Caki2 (cell line): ENCODE measurements around the gene DHRSX. TPM values are rescaled to one million over a fixed set of nuclear protein-coding genes. Genes with fewer than 3 reads are reported as not detected.
"Not testable (repeated sequence)": the region's sequence is repeated elsewhere in the genome, so short reads cannot be mapped to it uniquely, and the experiment has no call there.

Experiments
- DNase-seq: peaks from one replicate; pipeline ENCODE4 v3.0.0-alpha.2; 2015; ENCODE audit warnings: low read depth
- in situ Hi-C: cut with HindIII; loops from 2 replicates; pipeline ENCODE4 v1.10.0; 2016; ENCODE audit warnings: low sequenced_read_pairs, low pct_unique_long_range_greater_than_20kb, mixed read lengths
- total RNA-seq: library from RNA; depleted of rRNA; stranded (reverse); fragments of >200 nt; shearing (Covaris generic); gene quantifications from 2 replicates; pipeline ENCODE4 v1.2.3, GENCODE V29; 2014; ENCODE audit warnings: low replicate concordance

The DHRSX gene
- total RNA-seq, 1 experiment from 2014 or later, result 31.3 TPM

DNA sequence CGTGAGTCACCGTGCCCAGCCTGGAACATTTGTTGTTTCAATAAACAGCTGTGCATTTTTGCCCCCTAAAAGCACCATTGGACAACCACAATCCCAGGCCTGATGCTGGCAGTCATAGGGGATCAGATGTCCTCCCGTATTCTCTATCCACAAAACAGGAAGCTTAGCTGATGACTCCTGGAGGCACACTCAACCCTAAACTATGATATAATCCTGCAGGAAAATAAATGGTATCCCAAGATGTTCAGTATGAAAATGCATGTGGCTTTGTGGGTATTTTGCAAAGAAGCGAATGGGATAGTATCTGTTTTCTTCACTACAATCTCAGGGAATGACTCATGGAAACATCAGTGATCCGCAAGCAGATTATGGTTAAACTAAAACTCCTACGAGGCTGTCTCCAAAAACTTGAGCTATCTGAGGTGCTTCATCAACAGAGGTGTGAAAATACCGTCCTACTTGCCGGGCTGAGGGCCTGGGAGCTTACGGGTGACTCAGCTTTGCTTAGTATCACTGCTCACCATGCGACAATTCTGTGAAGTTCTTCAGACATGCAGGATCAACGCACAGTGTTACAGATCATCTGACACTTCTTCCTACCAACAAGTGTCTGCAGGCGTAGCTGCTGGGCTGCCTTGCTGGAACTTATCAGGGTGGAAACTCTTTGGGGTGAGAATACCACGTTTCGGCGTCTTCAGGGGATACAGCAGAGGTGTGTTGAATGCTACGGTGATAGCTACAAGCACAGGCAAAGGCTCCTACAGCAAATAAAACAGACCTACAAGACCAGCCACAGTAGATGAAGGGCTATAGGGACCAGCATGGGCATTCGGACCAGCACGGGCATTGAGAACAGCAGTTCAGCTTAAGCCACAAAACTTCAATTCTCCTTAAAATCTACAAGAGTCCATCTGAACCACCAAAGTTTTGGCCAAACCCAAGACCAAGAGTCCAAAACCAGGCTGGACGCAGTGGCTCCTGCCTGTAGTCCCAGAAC lies 148.5 kb downstream of the DHRSX start:
- in situ Hi-C loops, result no loop called here

DNA sequence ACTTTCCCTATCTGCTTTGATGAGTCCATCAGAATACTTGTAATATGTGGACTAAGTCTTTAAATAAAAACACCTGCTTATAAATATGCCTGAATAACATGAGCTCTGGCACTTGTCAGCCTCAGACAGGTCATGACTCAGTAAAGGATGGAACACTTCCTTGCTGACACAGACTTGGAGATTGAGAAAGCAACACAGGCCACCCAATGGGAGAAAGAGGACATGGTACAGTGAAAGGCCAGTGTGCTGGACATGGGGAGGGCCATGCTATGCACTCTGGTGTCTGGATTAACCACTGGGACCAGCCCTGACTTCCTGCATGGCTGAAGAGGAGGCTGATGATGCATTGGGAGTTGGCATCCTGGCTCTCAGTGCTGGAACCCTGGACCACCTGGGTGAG lies 149.5 kb downstream of the DHRSX start:
- in situ Hi-C loops, result no loop called here
- peak; percentile 81 for DNase-seq

More for the DNA sequence above, 148.5 kb downstream of the DHRSX start:
- DNase-seq, result peak; percentile 93

DNA sequence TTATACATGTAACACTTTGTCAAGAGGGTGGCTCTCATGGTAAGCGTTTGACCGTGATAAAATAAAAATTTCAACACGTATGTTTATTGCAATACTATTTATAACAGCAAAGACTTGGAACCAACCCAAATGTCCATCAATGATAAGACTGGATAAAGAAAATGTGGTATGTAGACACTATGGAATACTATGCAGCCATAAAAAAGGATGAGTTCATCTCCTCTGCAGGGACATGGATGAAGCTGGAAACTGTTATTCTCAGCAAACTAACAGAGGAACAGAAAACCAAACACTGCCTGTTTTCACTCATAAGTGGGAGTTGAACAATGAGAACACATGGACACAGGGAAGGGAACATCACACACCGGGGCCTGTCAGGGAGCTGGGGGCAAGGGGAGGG lies 150.1 kb downstream of the DHRSX start:
- DNase-seq, in situ Hi-C loops: not testable (repeated sequence)

DNA sequence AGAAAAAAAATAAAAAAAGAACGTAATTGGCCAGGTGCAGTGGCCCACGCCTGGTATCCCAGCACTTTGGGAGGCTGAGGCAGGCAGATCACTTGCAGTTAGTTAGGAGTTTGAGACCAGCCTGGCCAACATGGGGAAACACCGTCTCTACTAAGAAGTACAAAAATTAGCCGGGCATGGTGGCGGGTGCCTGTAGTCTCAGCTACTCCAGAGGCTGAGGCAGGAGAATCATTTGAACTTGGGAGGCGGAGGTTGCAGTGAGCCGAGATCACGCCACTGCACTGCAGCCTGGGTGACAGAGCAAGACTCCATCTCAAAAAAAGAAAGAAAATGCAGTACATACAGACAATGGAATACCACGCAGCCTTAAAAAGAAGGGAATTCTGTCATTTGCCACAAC lies 150.7 kb downstream of the DHRSX start:
- in situ Hi-C loops, DNase-seq: not testable (repeated sequence)

DNA sequence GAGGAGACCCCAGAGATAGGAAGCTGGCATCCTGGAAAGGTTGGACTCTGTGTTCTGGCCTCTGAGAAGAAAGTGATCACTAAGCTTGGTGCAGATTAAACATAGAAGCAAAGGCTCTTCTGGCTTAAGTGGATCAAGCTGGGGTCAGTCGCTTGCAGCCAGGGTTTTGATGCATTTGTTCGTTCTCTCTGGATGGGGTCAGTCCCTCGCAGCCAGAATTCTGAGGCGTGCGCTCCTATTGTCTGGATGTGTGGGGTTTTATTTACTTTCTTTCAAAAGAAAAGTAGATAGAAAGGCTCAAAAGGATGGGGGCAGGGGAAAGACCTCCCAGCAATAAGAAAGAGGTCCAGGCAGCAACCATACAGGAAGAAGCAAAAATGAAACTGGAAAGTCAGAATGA lies 152.6 kb downstream of the DHRSX start:
- no peak for DNase-seq
- in situ Hi-C loops, result no loop called here

DNA sequence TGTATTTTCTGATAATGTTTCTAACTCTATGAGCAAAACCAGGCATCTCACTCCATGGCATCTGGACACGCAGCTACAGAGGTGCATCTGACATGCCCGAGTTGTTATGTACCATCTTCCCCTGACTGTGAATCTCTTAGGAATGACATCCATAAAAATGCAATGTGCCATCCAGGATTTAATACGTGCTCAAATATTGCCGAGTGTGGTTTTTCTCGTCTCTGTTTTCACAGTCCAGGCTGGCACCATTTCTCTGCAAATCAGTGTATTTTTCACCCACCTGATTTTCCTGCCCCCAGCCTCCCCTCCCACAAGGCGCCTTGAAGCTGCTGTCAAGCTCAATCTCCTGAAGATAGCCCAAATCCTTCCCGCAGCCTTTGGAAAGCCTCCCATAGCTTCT lies 154.6 kb downstream of the DHRSX start:
- DNase-seq, result no peak
- in situ Hi-C loops, result no loop called here

DNA sequence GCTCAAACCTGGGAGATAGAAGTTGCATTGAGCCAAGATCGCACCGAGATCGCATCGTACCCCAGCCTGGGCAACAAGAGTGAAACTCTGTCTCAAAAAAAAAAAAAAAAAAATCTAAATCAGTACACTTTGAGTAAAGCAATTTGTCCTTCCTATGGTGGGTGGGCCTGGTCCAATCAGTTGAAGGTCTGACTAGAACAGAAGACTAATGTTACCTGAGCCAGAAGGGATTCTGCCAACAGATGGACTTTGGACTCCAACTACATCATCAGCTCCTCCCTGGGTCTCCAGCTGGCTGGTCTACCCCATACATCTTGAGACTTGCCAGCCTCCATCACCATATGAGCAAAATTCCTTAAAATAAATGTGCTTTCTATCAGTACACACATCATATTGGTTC lies 155.2 kb downstream of the DHRSX start:
- DNase-seq, result no peak
- in situ Hi-C loops, result no loop called here

DNA sequence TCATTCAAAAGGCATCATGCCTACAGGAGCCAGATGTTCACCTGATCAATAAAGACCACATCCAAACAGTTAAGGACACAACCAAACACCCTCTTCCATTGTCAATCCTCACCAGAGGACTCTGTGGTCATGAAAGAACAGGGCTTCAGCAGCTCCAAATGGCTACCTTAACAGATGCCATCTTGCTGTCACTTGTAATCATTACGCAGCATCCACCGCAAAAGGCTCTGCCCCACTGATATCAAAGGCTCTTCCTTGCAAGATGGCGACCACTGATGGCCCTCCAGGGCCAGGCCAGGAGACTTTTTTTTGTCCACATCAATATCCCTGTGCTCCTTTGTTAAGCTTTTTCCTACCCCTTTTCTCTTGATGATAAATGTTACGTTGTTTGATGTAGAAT lies 157.4 kb downstream of the DHRSX start:
- in situ Hi-C loops, result no loop called here
- DNase-seq, result no peak

DNA sequence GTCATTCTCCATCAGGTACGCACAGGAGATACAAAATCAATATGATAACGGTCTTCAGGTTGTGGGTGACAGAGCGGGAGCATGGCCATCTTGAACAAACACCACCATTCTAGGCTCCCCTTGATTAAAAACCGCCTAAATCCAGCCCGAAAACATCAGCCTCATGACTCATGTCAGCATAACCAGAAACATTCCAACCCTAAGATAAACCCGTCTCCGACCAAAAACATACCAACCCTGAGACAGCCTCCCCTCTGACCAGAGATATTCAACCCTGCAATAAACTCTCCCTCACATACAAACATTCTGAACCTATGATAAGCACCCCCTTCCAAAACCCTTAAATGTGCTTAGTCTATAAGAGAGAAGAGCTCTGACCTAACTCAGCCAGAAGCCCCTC lies 157.9 kb downstream of the DHRSX start:
- DNase-seq, result no peak

DNA sequence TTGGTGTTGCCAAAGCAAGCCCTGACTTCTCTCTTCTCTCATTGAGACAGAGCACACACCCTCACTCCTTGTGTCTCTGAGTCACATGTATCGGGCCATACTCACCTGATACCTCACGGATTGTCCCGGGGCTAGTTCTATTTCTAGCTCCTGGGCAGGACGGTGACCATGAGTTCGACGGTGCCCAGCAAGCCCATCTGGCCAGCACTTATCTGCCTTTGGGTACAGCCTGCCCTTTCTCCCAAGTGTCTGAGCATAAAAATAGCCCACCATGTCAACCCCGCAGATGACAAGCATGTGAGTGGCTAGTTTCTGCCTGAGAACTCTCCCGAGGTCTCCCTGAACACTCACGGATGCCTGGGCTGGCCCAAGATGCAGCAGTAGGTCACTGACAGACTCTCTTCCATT lies 158.5 kb downstream of the DHRSX start:
- DNase-seq, result no peak
- in situ Hi-C loops, result no loop called here

More for the DNA sequence above, 157.9 kb downstream of the DHRSX start:
- in situ Hi-C loops, result no loop called here

DNA sequence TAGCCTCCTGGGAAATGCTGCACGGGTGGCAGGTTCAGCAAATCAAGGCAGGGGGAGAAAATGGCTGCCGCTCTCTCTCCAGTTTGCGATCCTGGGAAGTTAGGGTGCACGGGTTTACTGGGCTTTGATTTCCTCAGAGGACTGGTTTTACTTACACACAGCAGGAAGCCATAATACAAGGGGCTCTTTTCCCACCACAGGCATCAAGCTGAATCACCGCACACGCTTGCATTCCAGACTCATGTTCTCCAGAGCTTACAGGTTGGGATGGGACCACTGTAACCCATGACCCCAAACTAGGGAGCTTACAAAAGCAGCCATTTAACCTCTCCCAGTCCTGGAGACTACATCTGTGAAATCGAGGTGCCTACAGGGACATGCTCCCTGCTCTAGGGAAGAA lies 159.8 kb downstream of the DHRSX start:
- in situ Hi-C loops, result no loop called here
- no peak for DNase-seq

DNA sequence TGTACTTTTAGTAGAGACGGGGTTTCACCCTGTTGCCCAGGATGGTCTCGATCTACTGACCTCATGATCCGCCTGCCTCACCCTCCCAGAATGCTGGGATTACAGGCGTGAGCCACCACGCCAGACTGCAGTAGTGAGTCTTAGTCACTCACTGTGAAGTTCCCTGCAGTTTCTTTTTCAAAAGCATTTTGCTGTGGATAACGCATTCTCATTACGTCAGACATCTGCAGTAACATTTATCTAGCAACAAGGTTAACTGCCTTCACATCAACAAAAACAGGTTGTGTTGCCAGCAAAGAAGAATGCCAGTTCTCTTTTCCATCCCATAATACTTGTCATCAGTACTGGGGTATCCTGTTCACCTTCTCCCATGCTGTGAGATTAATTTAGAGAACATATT lies 164.6 kb downstream of the DHRSX start:
- no peak for DNase-seq
- in situ Hi-C loops, result no loop called here

DNA sequence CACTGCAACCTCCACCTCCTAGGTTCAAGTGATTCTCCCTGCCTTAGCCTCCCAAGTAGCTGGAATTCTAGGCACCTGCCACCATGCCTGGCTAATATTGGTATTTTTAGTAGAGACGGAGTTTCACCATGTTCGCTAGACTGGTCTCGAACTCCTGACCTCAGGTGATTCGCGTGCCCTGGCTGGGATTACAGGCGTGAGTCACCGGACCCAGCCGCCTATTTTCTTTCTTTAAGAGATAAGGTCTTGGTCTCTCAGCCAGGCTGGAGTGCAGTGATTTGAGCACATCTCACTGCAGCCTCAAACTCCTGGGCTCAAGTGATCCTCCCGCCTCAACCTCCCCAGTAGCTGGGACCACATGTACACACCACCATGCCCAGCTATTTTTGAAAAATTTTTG lies 166.5 kb downstream of the DHRSX start:
- DNase-seq, result no peak
- in situ Hi-C loops, result no loop called here

DNA sequence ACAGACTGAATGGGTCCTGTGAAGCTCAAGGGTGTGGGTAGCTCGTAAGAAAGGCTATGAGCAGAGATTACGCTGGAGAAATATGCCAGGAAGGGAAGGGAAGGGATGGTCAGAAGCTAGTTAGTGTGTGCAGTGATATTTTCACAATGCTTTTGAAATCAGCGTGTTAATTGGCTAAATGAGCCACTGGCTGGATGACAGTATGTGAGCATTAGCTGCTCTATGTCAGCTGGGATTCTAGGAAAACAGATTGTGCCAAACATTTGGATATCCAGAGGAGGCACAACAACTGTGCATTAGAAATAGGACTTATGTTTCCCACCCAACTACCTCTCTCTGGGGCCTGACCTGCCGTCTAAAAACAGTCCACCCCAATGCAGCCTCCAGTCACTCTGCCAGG lies 168.5 kb downstream of the DHRSX start:
- DNase-seq, result no peak
- in situ Hi-C loops, result no loop called here

DNA sequence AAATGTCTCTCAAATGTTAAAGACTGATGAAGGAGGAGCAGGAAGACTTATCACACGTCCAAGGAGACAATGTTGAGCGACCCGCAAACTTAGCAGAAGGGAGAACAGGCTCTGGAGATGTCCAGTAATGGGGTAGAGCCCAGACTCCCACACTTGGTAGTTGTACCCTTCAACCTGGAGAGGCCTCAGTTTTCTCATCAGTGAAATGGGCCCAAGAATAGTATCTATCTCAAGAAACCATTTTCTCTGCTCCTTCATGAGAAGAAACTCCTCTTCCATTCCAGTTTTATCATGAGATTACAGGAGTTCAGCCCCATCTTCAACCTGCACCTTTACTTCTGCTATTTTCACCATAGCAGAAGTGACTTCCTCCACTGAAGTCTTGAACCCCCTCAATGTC lies 169.9 kb downstream of the DHRSX start:
- DNase-seq, result no peak
- in situ Hi-C loops, result no loop called here

DNA sequence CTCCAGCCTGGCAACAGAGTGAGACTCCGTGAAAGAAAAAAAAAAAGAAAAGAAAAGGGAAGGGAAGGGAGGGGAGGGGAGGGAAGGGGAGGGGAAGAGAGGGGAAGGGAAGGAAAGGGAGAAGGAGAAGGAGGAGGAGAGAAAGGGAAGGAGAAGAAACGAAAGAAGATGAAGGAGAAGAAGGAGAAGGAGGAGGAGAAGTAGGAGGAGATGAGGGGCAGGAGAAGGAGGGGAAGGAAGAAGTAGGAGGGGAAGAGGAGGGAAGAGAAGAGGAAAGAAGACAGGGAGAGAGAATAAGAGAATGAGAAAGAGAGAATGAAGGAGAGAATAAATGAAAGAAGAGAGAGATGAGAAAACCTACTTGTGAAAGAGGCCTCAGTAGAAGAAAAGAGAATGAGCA lies 170.3 kb downstream of the DHRSX start:
- in situ Hi-C loops, result no loop called here
- DNase-seq, result no peak

DNA sequence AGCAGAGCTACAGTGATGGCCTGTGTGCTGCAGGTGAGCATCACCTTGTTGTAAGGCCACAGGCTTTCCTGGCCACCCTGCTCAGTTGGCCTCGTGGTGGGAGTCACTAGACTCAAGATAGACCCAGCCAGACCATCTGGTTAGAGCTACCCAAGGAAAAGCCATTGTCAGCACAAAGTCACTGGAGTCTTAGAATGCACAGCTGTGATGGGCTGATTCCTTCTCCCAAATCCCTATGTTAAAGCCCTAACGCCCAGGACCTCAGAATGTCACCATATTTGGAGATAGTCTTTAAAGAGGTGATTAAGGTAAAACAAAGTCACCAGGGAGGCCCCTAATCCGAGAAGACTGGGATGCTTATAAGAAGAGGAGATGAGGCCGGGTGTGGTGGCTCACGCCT lies 173.4 kb downstream of the DHRSX start:
- in situ Hi-C loops, result no loop called here
- no peak for DNase-seq

DNA sequence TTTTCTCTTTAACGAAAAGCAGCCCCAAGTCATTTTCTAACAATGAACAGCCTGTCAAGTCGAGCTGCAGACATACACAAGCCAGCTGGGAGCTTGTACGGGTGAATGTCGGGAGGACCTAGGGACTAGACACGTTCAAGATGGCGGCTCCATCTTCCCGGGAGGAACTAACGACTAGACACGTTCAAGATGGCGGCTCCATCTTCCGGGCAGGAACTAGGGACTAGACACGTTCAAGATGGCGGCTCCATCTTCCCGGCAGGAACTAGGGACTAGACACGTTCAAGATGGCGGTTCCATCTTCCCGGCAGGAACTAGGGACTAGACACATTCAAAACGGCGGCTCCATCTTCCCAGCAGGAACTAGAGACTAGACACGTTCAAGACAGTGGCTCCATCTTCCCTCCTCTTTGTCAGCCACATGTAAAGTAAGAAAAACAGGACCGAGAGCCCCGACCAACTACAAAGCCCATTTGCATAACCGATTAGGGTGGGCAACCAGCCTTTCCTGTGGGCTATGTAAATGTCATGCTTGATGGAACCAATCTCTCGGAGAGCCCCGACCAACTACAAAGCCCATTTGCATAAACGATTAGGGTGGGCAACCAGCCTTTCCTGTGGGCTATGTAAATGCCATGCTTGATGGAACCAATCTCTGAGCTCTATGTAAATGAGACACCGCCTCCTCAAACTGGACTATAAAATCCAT lies 175.5 kb downstream of the DHRSX start:
- in situ Hi-C loops, result no loop called here
- peak; percentile 81 for DNase-seq

DNA sequence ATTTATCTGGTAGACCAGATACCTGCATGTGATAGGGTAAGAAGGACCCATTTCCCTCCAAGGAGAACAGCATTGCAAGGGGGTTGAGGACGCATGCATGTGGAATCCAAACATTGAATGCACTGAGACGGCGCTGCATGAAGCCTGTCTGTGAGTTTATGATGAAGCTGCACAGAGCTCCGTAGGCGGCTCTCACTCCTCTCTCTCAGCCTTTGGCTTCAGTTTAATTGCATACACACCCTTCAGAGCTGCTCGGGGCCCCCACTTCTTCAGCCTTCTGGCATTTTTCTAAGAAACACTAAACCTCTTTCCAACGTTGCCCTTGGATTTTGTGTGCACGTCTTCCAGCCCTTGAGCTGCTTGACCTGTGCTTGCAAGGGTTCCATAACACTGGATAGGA lies 176.6 kb downstream of the DHRSX start:
- no peak for DNase-seq
- in situ Hi-C loops, result no loop called here
